NCI-H2171 (cell line): ENCODE results near the gene TLCD3A.
"Not testable (repeated sequence)": the region's sequence is repeated elsewhere in the genome, so short reads cannot be mapped to it uniquely, and the experiment has no call there.

Source experiments
- DNase-seq: peaks from one replicate; lab custom pipeline; 2025; lab: John Stamatoyannopoulos, UW

TLCD3A gene

DNA sequence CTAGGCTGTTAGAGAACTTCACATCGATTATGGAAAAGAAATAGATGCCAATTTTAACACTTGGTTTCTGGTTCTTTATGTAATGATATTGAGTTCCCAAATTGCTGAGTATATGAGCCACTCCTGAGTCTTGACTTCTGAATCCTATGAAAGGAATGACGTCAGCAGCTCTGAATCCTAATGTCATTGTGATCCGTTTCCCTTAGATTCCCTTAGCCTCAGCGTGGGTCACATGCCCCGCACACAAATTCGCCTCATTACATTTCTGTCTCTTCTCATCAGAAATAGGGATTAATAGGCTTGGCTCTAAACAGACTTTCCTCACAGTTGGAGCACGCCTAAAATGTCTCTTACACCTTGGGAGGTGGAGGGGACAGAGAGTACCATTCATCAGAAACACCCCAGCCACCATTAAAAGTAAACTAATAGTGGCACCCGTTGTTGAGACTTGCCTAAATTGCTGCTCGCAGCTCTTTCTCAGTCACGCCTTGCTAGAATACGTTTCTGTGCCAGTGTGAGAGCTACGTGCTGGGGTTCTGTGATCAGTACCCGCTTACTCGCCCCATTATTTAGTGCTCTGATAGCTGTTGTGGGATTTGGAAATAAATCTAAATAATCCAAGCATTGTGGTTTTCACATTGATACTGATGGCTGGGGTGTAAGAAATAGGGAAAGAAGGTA is 56.9 kb downstream of the TLCD3A start:
- no peak for DNase-seq

DNA sequence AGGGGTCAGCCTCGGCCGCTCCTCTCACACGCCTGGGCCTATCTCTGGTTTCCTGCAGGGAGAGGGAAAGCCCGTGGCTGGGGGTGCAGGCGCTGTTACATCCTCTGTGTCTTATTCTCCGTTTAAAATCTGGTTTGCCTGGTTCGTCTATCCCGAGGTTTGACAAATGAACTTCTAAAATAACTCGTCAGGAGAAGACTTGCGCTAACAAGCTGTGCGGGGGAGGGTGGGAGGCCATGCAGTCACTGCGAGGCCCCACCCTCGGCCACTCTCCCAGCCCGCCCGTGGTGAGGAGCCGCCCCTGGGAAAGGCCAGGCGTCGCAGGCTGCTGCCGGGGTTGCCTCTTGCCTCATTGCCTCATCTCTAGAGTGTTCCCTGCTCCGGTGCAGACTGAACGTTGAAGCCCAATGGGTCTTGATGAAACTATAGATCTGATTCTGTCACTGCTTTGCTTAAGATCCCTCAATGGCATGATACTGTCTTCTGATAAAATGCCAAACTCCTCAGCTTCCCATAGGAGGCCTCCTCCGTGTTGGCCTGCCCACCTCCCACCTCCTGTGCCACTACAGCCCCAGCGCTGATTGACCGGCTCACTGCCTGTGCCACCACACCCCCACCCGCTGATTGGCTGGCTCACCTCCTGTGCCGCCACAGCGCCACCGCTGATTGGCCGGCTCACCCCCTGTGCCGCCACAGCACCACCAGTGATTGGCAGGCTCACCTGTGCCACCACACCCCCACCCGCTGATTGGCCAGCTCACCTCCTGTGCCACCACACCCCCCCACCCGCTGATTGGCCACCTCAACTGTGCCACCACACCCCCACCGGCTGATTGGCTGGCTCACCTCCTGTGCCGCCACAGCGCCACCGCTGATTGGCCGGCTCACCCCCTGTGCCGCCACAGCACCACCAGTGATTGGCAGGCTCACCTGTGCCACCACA is 57.8 kb downstream of the TLCD3A start:
- not testable (repeated sequence) for DNase-seq

DNA sequence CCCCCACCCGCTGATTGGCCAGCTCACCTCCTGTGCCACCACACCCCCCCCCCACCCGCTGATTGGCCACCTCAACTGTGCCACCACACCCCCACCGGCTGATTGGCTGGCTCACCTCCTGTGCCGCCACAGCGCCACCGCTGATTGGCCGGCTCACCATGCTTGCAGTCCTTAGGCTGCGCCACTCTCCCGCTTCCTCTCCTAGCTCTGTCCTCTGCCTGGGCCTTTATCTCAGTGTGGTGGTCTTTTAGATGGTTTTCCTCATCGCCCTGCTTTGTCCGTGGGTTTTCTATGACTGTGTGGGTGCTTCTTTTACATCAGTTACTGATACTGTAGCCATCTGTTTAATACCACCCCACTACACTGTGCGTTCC is 58.5 kb downstream of the TLCD3A start:
- not testable (repeated sequence) for DNase-seq

DNA sequence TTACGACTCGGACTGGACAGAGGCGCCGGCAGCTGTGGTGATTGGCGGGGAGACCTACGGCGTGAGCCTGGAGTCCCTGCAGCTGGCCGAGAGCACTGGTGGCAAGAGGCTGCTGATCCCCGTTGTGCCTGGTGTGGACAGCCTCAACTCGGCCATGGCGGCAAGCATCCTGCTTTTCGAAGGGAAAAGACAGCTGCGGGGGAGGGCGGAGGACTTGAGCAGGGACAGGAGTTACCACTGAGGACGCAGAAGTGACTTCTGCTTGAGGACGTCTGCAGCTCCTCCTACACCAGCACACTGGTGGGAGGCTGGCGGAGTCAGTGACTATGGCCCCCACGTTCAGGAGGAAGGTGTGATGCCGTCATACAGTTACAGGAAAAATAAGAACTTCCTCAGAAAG is 59.4 kb downstream of the TLCD3A start:
- DNase-seq: no peak

DNA sequence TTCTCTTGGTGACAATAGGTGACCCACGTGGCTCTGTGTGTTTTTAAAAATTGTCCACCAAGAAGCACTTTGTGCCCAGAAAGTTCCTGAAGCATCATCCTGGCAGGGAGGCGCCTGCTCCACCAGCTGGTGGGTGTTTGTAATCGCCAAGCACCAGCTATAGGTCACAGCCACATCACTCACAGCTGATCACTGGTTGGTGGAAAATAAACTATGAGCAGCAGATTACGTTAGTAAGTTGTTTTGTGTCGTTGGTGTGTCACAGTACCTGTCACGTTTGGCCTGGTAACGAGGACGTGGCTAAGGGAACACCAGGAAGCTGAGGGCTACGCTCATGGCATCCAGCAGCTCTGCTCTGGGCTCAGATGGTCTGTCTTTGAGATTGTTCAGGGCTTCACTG is 59.9 kb downstream of the TLCD3A start:
- no peak for DNase-seq
